WTC11 (cell line): Measurements from ENCODE around the gene PDLIM4.

Experiments used
- AFF4 ChIP-seq: sonication (generic); formaldehyde crosslinking; IDR thresholded peaks from 2 replicates; pipeline ENCODE4 v1.8.1; 2023; ENCODE audit warnings: mild to moderate bottlenecking, missing genetic modification reagents, borderline replicate concordance
- CBFB ChIP-seq: sonication (generic); formaldehyde crosslinking; IDR thresholded peaks from 2 replicates; pipeline ENCODE4 v1.8.1; 2022; ENCODE audit warnings: mild to moderate bottlenecking, low read depth, missing genetic modification reagents
- CREB1 ChIP-seq: sonication (generic); formaldehyde crosslinking; IDR thresholded peaks from 2 replicates; pipeline ENCODE4 v1.8.0; 2023; ENCODE audit warnings: mild to moderate bottlenecking, missing genetic modification reagents
- E2F1 ChIP-seq: sonication (generic); formaldehyde crosslinking; IDR thresholded peaks from 2 replicates; pipeline ENCODE4 v1.8.0; 2022; ENCODE audit warnings: mild to moderate bottlenecking, missing genetic modification reagents
- TF ChIP-seq, protein P1 (sequence below): fragments of 200-600 bp; IDR thresholded peaks from 2 replicates; pipeline ENCODE4 v1.8.0; 2022; ENCODE audit warnings: antibody characterized with exemption
- TF ChIP-seq, protein P2 (sequence below): sonication (generic); formaldehyde crosslinking; IDR thresholded peaks from 2 replicates; pipeline ENCODE4 v1.8.0; 2022; ENCODE audit warnings: mild to moderate bottlenecking, missing genetic modification reagents

GRCh38 chr5:132233081-132233480 lies 24.4 kb upstream of the PDLIM4 start:
- TF ChIP-seq, protein P1, sequence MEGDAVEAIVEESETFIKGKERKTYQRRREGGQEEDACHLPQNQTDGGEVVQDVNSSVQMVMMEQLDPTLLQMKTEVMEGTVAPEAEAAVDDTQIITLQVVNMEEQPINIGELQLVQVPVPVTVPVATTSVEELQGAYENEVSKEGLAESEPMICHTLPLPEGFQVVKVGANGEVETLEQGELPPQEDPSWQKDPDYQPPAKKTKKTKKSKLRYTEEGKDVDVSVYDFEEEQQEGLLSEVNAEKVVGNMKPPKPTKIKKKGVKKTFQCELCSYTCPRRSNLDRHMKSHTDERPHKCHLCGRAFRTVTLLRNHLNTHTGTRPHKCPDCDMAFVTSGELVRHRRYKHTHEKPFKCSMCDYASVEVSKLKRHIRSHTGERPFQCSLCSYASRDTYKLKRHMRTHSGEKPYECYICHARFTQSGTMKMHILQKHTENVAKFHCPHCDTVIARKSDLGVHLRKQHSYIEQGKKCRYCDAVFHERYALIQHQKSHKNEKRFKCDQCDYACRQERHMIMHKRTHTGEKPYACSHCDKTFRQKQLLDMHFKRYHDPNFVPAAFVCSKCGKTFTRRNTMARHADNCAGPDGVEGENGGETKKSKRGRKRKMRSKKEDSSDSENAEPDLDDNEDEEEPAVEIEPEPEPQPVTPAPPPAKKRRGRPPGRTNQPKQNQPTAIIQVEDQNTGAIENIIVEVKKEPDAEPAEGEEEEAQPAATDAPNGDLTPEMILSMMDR, result no peak
- TF ChIP-seq E2F1, result no peak
- TF ChIP-seq CREB1 (CRISPR knock-in tag), result no peak
- TF ChIP-seq AFF4, result no peak
- TF ChIP-seq CBFB, result no peak
- TF ChIP-seq, protein P2, sequence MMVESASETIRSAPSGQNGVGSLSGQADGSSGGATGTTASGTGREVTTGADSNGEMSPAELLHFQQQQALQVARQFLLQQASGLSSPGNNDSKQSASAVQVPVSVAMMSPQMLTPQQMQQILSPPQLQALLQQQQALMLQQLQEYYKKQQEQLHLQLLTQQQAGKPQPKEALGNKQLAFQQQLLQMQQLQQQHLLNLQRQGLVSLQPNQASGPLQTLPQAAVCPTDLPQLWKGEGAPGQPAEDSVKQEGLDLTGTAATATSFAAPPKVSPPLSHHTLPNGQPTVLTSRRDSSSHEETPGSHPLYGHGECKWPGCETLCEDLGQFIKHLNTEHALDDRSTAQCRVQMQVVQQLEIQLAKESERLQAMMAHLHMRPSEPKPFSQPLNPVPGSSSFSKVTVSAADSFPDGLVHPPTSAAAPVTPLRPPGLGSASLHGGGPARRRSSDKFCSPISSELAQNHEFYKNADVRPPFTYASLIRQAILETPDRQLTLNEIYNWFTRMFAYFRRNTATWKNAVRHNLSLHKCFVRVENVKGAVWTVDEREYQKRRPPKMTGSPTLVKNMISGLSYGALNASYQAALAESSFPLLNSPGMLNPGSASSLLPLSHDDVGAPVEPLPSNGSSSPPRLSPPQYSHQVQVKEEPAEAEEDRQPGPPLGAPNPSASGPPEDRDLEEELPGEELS (CRISPR knock-in tag), result no peak
